ENCODE measurements around the gene SF3B2. TPM values are rescaled to one million over a fixed set of nuclear protein-coding genes. Genes with fewer than 3 reads are reported as not detected.

Gene SF3B2
- total RNA-seq, 2 donors from 2014 or later: 209 to 254 TPM

GRCh38 chr11:66063900-66064299 lies 11.7 kb downstream of the SF3B2 start:
- no peak for TF ChIP-seq CTCF (conservative IDR thresholded peaks at IDR 0.05)
- DNase-seq: no peak
- Mint-ChIP-seq H3K4me3 (no peak overlapping the region), H3K4me1 (peaks cover 3% of the 10 kb centered on the region), H3K27me3 (ENCODE audit: insufficient read depth) (no peaks in the 10 kb centered on the region), H3K9me3 (peaks cover 1% of the 10 kb centered on the region), H3K27ac (no peak overlapping the region), H3K36me3 (ENCODE audit: low read depth) (peaks cover 90% of the 10 kb centered on the region)
- no peaks in the 10 kb centered on the region for H3K27me3 ChIP-seq (ENCODE audit: control insufficient read depth, insufficient read depth, low read length, poor library complexity, severe bottlenecking)
- 94% methylated on average over 2 of the region's 2 CpGs for WGBS, 2 experiments (ENCODE audit: insufficient coverage in 1 of 2, insufficient read length in 1 of 2)
- H3K4me1 ChIP-seq (ENCODE audit: control insufficient read depth, insufficient read depth, low read length): peaks cover under 1% of the 10 kb centered on the region
- H3K9me3 ChIP-seq (ENCODE audit: control insufficient read depth, low read length): peaks cover 24% of the 10 kb centered on the region
- H3K27ac ChIP-seq (ENCODE audit: low read depth, low read length): no peak overlapping the region
- H3K4me3 ChIP-seq (ENCODE audit: low read length): no peak overlapping the region
- H3K9ac ChIP-seq (ENCODE audit: extremely low read depth, low read length, poor library complexity, severe bottlenecking): no peak overlapping the region
- peaks cover 98% of the 10 kb centered on the region for H3K36me3 ChIP-seq (ENCODE audit: control insufficient read depth, insufficient read depth, low read length)

DNA sequence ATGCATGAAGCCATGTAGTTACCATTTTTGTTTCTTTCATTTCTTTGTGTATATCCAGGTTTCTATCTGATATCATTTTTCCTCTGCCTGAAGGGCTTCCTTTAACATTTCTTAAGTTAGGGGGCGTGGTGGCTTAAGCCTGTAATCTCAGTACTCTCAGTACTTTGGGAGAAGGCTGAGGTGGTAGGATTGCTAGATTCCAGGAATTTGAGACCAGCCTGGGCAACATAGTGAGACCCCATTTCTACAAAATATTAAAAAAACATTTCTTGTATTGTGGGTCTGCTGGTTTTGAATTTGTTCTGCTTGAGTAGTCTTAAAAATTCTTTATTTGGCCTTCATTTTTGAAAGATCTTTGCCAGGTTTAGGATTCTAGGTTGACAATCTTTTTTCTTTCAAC lies 12.4 kb downstream of the SF3B2 start:
- no peak for DNase-seq
- Mint-ChIP-seq H3K4me3 (no peak overlapping the region), H3K36me3 (ENCODE audit: low read depth) (peaks cover 89% of the 10 kb centered on the region), H3K27ac (no peak overlapping the region), H3K4me1 (peaks cover 9% of the 10 kb centered on the region), H3K27me3 (ENCODE audit: insufficient read depth) (no peaks in the 10 kb centered on the region), H3K9me3 (peaks cover 1% of the 10 kb centered on the region)
- H3K9ac ChIP-seq (ENCODE audit: extremely low read depth, low read length, poor library complexity, severe bottlenecking): no peak overlapping the region
- H3K36me3 ChIP-seq (ENCODE audit: control insufficient read depth, insufficient read depth, low read length): peaks cover 97% of the 10 kb centered on the region
- no peak overlapping the region for H3K4me3 ChIP-seq (ENCODE audit: low read length)
- no peaks in the 10 kb centered on the region for H3K27me3 ChIP-seq (ENCODE audit: control insufficient read depth, insufficient read depth, low read length, poor library complexity, severe bottlenecking)
- WGBS, 2 experiments (ENCODE audit: insufficient coverage in 1 of 2, insufficient read length in 1 of 2): 93% methylated on average over 1 of the region's 1 CpG; no CpG with 5 or more reads in 1 of the 2 experiments
- peaks cover 24% of the 10 kb centered on the region for H3K9me3 ChIP-seq (ENCODE audit: control insufficient read depth, low read length)
- H3K27ac ChIP-seq (ENCODE audit: low read depth, low read length): no peak overlapping the region
- H3K4me1 ChIP-seq (ENCODE audit: control insufficient read depth, insufficient read depth, low read length): peaks cover 5% of the 10 kb centered on the region
- TF ChIP-seq CTCF (conservative IDR thresholded peaks at IDR 0.05): no peak

DNA sequence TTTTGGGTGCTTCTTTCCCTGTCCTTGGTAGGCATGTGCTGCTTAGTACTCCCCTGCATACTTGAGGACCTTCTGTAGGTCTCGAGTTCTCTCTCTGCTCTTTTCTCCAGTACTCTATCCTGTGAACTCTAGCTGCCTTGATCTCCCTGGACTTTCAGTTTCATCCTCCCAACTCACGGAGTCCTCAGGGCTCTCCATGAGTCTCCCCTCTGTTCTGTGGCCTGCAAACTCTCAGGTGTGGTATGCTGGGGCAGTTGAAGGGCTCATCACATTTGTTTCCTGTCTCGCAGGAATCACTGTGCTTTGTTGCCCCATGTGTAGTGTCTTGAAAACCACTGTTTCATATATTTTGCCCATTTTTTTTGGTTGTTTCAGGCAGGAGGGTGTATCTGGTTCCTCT lies 14.6 kb downstream of the SF3B2 start:
- Histone ChIP-seq H3K27me3 (ENCODE audit: control insufficient read depth, insufficient read depth, low read length, poor library complexity, severe bottlenecking) (no peaks in the 10 kb centered on the region), H3K27ac (ENCODE audit: low read depth, low read length) (no peak overlapping the region), H3K9ac (ENCODE audit: extremely low read depth, low read length, poor library complexity, severe bottlenecking) (no peak overlapping the region), H3K36me3 (ENCODE audit: control insufficient read depth, insufficient read depth, low read length) (peaks cover 75% of the 10 kb centered on the region), H3K4me1 (ENCODE audit: control insufficient read depth, insufficient read depth, low read length) (peaks cover 5% of the 10 kb centered on the region), H3K9me3 (ENCODE audit: control insufficient read depth, low read length) (peaks cover 24% of the 10 kb centered on the region), H3K4me3 (ENCODE audit: low read length) (no peak overlapping the region)
- Mint-ChIP-seq H3K36me3 (ENCODE audit: low read depth) (peaks cover 68% of the 10 kb centered on the region), H3K4me3 (no peak overlapping the region), H3K9me3 (peaks cover 1% of the 10 kb centered on the region), H3K27me3 (ENCODE audit: insufficient read depth) (no peaks in the 10 kb centered on the region), H3K4me1 (peaks cover 16% of the 10 kb centered on the region), H3K27ac (peak overlapping the region; percentile 6)
- TF ChIP-seq CTCF (conservative IDR thresholded peaks at IDR 0.05): no peak
- WGBS, 2 experiments (ENCODE audit: insufficient coverage in 1 of 2, insufficient read length in 1 of 2): 92 to 97% methylated on average over 2 to 3 of the region's 3 CpGs
- DNase-seq: no peak
